WTC11 (cell line): ENCODE measurements around the gene MCL1. TPM values are rescaled to one million over a fixed set of nuclear protein-coding genes. Genes with fewer than 3 reads are reported as not detected.

ENCODE experiments used
- ATAC-seq: fragments of 200-7000 bp; cut with Tn5 transposase; 2 replicates; pipeline ENCODE4 v1.10.0; 2021; ENCODE audit warnings: mild to moderate bottlenecking, moderate library complexity
- CTCF ChIA-PET: fragments of 300-600 bp; sonication (Branson Sonifier 250); formaldehyde crosslinking; loops from one replicate; lab custom pipeline; 2021; ENCODE audit warnings: antibody characterized with exemption; lab: Charles Lee
- POLR2A ChIA-PET: fragments of 350-600 bp; sonication (Branson Sonifier 250); formaldehyde crosslinking; loops from one replicate; lab custom pipeline; 2021; ENCODE audit warnings: antibody characterized with exemption; lab: Charles Lee
- DNase-seq: peaks from one replicate; pipeline ENCODE4 v3.0.0; 2021; ENCODE audit warnings: low spot score
- H3K27ac Mint-ChIP-seq: 2 replicates; pipeline ENCODE4 v1.8.0; 2021; ENCODE audit warnings: mixed read lengths
- H3K27me3 Mint-ChIP-seq: 2 replicates; pipeline ENCODE4 v1.8.0; 2021; ENCODE audit warnings: low read depth, mild to moderate bottlenecking, moderate library complexity, mixed read lengths
- H3K36me3 Mint-ChIP-seq: 2 replicates; pipeline ENCODE4 v1.8.0; 2021; ENCODE audit warnings: mixed read lengths
- H3K4me1 Mint-ChIP-seq: 2 replicates; pipeline ENCODE4 v1.8.0; 2022; ENCODE audit warnings: mixed read lengths
- H3K4me3 Mint-ChIP-seq: 2 replicates; pipeline ENCODE4 v1.8.0; 2021; ENCODE audit warnings: mild to moderate bottlenecking, moderate library complexity, mixed read lengths
- H3K9me3 Mint-ChIP-seq: 2 replicates; pipeline ENCODE4 v1.8.0; 2021; ENCODE audit warnings: mixed read lengths
- CBFB ChIP-seq: sonication (generic); formaldehyde crosslinking; IDR thresholded peaks from 2 replicates; pipeline ENCODE4 v1.8.1; 2022; ENCODE audit warnings: mild to moderate bottlenecking, low read depth, missing genetic modification reagents
- ELF4 ChIP-seq: sonication (generic); formaldehyde crosslinking; IDR thresholded peaks from 2 replicates; pipeline ENCODE4 v1.8.1; 2022; ENCODE audit warnings: low read depth, mild to moderate bottlenecking, moderate library complexity, missing genetic modification reagents
- FOXK1 ChIP-seq: sonication (generic); formaldehyde crosslinking; IDR thresholded peaks from 2 replicates; pipeline ENCODE4 v1.8.0; 2022; ENCODE audit warnings: mild to moderate bottlenecking, moderate library complexity, missing genetic modification reagents
- IRF2 ChIP-seq: sonication (generic); formaldehyde crosslinking; IDR thresholded peaks from 2 replicates; pipeline ENCODE4 v1.8.0; 2022; ENCODE audit warnings: low read depth, missing genetic modification reagents, borderline replicate concordance
- JUN ChIP-seq: sonication (generic); formaldehyde crosslinking; IDR thresholded peaks from 2 replicates; pipeline ENCODE4 v1.8.0; 2023; ENCODE audit warnings: mild to moderate bottlenecking, missing genetic modification reagents
- KAT7 ChIP-seq: sonication (generic); formaldehyde crosslinking; IDR thresholded peaks from 2 replicates; pipeline ENCODE4 v1.8.1; 2023; ENCODE audit warnings: missing genetic modification reagents, mild to moderate bottlenecking, borderline replicate concordance
- RELA ChIP-seq: sonication (generic); formaldehyde crosslinking; IDR thresholded peaks from 2 replicates; pipeline ENCODE4 v1.8.1; 2022; ENCODE audit warnings: missing genetic modification reagents, mild to moderate bottlenecking, borderline replicate concordance
- TEAD1 ChIP-seq: sonication (generic); formaldehyde crosslinking; IDR thresholded peaks from 2 replicates; pipeline ENCODE4 v1.8.0; 2022; ENCODE audit warnings: mild to moderate bottlenecking, missing genetic modification reagents
- ZBTB21 ChIP-seq: sonication (generic); formaldehyde crosslinking; IDR thresholded peaks from 2 replicates; pipeline ENCODE4 v1.8.1; 2023; ENCODE audit warnings: mild to moderate bottlenecking, missing genetic modification reagents, borderline replicate concordance
- ZNF671 ChIP-seq: fragments of 250-450 bp; sonication (Bioruptor Pico); IDR thresholded peaks from 2 replicates; pipeline ENCODE4 v1.8.0; 2021; ENCODE audit warnings: mild to moderate bottlenecking
- total RNA-seq: library from RNA; stranded (reverse); gene quantifications from 3 replicates; pipeline ENCODE4 v1.2.3, GENCODE V29; 2021
- TF ChIP-seq, protein P1 (sequence below): fragments of 200-600 bp; IDR thresholded peaks from 2 replicates; pipeline ENCODE4 v1.8.0; 2022; ENCODE audit warnings: antibody characterized with exemption
- TF ChIP-seq, protein P2 (sequence below): sonication (generic); formaldehyde crosslinking; IDR thresholded peaks from 2 replicates; pipeline ENCODE4 v1.8.1; 2022; ENCODE audit warnings: missing genetic modification reagents, borderline replicate concordance
- TF ChIP-seq, protein P3 (sequence below): sonication (generic); formaldehyde crosslinking; IDR thresholded peaks from 2 replicates; pipeline ENCODE4 v1.8.1; 2022; ENCODE audit warnings: low read depth, mild to moderate bottlenecking, moderate library complexity, missing genetic modification reagents, borderline replicate concordance
- TF ChIP-seq, protein P4 (sequence below): sonication (generic); formaldehyde crosslinking; IDR thresholded peaks from 2 replicates; pipeline ENCODE4 v1.8.0; 2022; ENCODE audit warnings: missing genetic modification reagents
- TF ChIP-seq, protein P5 (sequence below): sonication (generic); formaldehyde crosslinking; IDR thresholded peaks from 2 replicates; pipeline ENCODE4 v1.8.1; 2023; ENCODE audit warnings: mild to moderate bottlenecking, missing genetic modification reagents, borderline replicate concordance

Gene MCL1
- total RNA-seq, 1 experiment from 2014 or later, result 191 TPM

DNA sequence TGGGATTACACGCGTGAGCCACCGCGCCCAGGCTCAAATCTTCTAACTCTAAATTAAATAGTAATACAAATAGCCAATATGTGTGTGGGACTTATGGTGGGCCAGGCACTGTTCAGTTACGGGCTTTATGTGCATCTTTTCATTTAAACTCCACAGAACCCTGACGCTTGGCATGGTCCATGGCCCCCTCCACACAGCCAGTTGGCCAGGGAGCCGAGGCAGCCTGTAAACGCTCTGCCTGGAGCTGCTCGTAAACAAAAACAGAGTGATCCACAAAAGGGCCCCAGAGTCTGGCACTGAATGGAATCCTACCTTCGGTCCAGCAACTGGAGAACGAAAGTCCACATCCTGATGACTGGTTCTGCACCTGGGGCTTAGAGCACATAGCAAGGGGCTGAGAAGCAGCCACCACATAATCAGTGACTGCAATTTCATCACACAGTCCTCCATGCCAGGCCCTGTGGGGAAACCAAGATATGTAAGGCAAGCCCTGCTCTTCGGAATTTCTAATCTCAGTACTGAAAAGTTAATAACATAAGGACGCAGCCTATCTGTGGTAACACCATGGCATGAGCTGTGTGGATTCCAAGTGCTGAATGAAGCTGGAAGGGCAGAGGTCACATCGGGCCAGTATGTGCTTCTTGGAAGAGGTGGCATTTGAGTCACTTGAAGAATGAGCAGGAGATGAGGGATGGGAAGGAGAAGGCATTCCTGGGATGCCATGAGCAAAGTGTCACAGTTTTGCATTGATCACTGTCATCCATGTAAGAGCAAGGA, 43.7 kb downstream of the MCL1 start (continued):
- no peak for TF ChIP-seq ZNF671 (CRISPR knock-in tag)
- TF ChIP-seq, protein P1, sequence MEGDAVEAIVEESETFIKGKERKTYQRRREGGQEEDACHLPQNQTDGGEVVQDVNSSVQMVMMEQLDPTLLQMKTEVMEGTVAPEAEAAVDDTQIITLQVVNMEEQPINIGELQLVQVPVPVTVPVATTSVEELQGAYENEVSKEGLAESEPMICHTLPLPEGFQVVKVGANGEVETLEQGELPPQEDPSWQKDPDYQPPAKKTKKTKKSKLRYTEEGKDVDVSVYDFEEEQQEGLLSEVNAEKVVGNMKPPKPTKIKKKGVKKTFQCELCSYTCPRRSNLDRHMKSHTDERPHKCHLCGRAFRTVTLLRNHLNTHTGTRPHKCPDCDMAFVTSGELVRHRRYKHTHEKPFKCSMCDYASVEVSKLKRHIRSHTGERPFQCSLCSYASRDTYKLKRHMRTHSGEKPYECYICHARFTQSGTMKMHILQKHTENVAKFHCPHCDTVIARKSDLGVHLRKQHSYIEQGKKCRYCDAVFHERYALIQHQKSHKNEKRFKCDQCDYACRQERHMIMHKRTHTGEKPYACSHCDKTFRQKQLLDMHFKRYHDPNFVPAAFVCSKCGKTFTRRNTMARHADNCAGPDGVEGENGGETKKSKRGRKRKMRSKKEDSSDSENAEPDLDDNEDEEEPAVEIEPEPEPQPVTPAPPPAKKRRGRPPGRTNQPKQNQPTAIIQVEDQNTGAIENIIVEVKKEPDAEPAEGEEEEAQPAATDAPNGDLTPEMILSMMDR, result no peak
- TF ChIP-seq RELA, result no peak
- no peak for TF ChIP-seq IRF2
- no peak for TF ChIP-seq ELF4 (CRISPR knock-in tag)

DNA sequence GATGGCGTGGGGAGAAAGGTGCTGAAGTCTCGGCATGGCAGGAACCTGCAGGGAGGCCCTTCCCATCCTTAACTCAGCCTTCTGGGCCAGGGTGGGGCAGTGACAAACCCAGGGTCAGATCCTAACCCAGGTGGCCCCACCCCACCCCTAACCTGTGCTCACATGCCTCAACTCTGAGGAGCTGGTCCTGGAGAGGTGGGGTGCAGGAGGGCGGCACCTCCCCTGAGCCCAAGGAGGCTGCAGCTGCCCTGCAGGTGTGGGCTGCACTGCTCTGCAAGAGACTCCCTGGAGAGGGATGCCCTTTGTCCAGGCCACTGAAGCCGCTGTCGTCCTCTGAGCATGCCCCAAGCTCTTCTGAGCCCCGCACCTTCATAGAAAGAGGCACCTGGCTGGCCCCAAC, 45.4 kb downstream of the MCL1 start:
- ChIA-PET CTCF (interaction anchor here (1.5 to 8.6 kb wide), 5 partner anchors 10 to 48 kb away, joined by 3 to 144 read pairs (median 124); partner anchors contain the start of genes ADAMTSL4 and FALEC), POLR2A (no interaction called here)
- TF ChIP-seq JUN (no peak), ZBTB21 (no peak), KAT7 (CRISPR knock-in tag) (no peak), FOXK1 (CRISPR knock-in tag) (no peak)
- TF ChIP-seq, protein P2, sequence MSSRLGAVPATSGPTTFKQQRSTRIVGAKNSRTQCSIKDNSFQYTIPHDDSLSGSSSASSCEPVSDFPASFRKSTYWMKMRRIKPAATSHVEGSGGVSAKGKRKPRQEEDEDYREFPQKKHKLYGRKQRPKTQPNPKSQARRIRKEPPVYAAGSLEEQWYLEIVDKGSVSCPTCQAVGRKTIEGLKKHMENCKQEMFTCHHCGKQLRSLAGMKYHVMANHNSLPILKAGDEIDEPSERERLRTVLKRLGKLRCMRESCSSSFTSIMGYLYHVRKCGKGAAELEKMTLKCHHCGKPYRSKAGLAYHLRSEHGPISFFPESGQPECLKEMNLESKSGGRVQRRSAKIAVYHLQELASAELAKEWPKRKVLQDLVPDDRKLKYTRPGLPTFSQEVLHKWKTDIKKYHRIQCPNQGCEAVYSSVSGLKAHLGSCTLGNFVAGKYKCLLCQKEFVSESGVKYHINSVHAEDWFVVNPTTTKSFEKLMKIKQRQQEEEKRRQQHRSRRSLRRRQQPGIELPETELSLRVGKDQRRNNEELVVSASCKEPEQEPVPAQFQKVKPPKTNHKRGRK (CRISPR knock-in tag), result no peak
- H3K36me3 Mint-ChIP-seq, result no peaks in the 10 kb centered on the region
- H3K27me3 Mint-ChIP-seq, result no peaks in the 10 kb centered on the region
- H3K27ac Mint-ChIP-seq, result no peak overlapping the region
- no peak overlapping the region for H3K4me3 Mint-ChIP-seq
- DNase-seq (no peak), ATAC-seq (no peak)
- H3K4me1 Mint-ChIP-seq, result peaks cover 19% of the 10 kb centered on the region
- no peaks in the 10 kb centered on the region for H3K9me3 Mint-ChIP-seq

DNA sequence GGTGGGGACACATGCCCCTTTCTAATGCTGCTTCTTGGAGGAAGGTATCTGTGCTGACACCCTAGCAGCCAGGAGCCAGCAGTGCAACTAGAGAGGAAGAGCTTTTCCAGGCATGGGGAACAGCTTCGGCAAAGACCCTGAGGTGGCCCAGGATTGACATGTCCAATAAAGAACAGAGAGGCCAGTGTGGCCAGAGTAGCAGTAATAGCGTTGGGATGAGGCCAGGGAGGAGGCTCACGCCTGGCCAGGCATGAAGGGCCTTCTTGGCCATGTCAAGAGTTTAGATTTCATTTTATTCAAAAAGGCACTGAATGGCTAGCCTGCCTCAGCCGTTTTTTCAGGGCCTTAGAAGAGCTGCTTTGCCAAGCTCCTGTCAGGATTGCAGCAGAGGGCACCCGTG, 46.5 kb downstream of the MCL1 start:
- Mint-ChIP-seq H3K36me3 (no peaks in the 10 kb centered on the region), H3K9me3 (no peaks in the 10 kb centered on the region), H3K27ac (no peak overlapping the region), H3K4me3 (no peak overlapping the region), H3K4me1 (peaks cover 8% of the 10 kb centered on the region), H3K27me3 (no peaks in the 10 kb centered on the region)
- ATAC-seq, result no peak
- TF ChIP-seq CBFB (no peak), JUN (no peak), TEAD1 (CRISPR knock-in tag) (no peak), ZBTB21 (no peak)
- TF ChIP-seq, protein P3, sequence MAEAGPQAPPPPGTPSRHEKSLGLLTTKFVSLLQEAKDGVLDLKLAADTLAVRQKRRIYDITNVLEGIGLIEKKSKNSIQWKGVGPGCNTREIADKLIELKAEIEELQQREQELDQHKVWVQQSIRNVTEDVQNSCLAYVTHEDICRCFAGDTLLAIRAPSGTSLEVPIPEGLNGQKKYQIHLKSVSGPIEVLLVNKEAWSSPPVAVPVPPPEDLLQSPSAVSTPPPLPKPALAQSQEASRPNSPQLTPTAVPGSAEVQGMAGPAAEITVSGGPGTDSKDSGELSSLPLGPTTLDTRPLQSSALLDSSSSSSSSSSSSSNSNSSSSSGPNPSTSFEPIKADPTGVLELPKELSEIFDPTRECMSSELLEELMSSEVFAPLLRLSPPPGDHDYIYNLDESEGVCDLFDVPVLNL (CRISPR knock-in tag), result no peak
- TF ChIP-seq, protein P4, sequence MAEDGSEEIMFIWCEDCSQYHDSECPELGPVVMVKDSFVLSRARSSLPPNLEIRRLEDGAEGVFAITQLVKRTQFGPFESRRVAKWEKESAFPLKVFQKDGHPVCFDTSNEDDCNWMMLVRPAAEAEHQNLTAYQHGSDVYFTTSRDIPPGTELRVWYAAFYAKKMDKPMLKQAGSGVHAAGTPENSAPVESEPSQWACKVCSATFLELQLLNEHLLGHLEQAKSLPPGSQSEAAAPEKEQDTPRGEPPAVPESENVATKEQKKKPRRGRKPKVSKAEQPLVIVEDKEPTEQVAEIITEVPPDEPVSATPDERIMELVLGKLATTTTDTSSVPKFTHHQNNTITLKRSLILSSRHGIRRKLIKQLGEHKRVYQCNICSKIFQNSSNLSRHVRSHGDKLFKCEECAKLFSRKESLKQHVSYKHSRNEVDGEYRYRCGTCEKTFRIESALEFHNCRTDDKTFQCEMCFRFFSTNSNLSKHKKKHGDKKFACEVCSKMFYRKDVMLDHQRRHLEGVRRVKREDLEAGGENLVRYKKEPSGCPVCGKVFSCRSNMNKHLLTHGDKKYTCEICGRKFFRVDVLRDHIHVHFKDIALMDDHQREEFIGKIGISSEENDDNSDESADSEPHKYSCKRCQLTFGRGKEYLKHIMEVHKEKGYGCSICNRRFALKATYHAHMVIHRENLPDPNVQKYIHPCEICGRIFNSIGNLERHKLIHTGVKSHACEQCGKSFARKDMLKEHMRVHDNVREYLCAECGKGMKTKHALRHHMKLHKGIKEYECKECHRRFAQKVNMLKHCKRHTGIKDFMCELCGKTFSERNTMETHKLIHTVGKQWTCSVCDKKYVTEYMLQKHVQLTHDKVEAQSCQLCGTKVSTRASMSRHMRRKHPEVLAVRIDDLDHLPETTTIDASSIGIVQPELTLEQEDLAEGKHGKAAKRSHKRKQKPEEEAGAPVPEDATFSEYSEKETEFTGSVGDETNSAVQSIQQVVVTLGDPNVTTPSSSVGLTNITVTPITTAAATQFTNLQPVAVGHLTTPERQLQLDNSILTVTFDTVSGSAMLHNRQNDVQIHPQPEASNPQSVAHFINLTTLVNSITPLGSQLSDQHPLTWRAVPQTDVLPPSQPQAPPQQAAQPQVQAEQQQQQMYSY (CRISPR knock-in tag), result no peak
- TF ChIP-seq, protein P5, sequence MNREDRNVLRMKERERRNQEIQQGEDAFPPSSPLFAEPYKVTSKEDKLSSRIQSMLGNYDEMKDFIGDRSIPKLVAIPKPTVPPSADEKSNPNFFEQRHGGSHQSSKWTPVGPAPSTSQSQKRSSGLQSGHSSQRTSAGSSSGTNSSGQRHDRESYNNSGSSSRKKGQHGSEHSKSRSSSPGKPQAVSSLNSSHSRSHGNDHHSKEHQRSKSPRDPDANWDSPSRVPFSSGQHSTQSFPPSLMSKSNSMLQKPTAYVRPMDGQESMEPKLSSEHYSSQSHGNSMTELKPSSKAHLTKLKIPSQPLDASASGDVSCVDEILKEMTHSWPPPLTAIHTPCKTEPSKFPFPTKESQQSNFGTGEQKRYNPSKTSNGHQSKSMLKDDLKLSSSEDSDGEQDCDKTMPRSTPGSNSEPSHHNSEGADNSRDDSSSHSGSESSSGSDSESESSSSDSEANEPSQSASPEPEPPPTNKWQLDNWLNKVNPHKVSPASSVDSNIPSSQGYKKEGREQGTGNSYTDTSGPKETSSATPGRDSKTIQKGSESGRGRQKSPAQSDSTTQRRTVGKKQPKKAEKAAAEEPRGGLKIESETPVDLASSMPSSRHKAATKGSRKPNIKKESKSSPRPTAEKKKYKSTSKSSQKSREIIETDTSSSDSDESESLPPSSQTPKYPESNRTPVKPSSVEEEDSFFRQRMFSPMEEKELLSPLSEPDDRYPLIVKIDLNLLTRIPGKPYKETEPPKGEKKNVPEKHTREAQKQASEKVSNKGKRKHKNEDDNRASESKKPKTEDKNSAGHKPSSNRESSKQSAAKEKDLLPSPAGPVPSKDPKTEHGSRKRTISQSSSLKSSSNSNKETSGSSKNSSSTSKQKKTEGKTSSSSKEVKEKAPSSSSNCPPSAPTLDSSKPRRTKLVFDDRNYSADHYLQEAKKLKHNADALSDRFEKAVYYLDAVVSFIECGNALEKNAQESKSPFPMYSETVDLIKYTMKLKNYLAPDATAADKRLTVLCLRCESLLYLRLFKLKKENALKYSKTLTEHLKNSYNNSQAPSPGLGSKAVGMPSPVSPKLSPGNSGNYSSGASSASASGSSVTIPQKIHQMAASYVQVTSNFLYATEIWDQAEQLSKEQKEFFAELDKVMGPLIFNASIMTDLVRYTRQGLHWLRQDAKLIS (CRISPR knock-in tag), result no peak
- DNase-seq, result no peak
- POLR2A ChIA-PET, result interaction anchor here (0.9 kb wide), 1 partner anchor 45 kb away, joined by 3 read pairs; the partner anchor contains the start of gene TARS2
- CTCF ChIA-PET, result interaction anchor here (0.6 to 8.6 kb wide), 32 partner anchors 9 to 473 kb away, joined by 3 to 144 read pairs (median 4); partner anchors contain the start of genes ADAMTSL4, CA14, ENSA and FALEC
